ENCODE data around the gene BRIP1.

The BRIP1 gene

GRCh38 chr17:61631800-61632199 is 231.5 kb downstream of the BRIP1 start:
- CTCF ChIA-PET: interaction anchor here (0.7 to 2.1 kb wide), 4 partner anchors 10 to 232 kb away, joined by 3 to 8 read pairs (median 6); no protein-coding TSS in a partner anchor

More at GRCh38 chr17:61631800-61632199, 231.5 kb downstream of the BRIP1 start:
- no peaks in the 10 kb centered on the region for H3K4me1 ChIP-seq (ENCODE audit: control insufficient read depth, insufficient read depth, low read length)
- TF ChIP-seq ZNF266 (tag by site-specific recombination; IDR thresholded peaks at IDR 0.05; ENCODE audit: low read depth) (no peak), TRIM28 (IDR thresholded peaks at IDR 0.05; ENCODE audit: borderline replicate concordance, low read length) (no peak), GFI1B (tag by site-specific recombination; IDR thresholded peaks at IDR 0.05) (no peak), ZNF791 (tag by site-specific recombination; IDR thresholded peaks at IDR 0.05) (no peak), ZFP3 (tag by site-specific recombination; IDR thresholded peaks at IDR 0.05; ENCODE audit: low read depth) (no peak), ZNF423 (tag by site-specific recombination; IDR thresholded peaks at IDR 0.05) (no peak), ZBTB48 (tag by site-specific recombination; IDR thresholded peaks at IDR 0.05) (no peak), ZBTB44 (tag by site-specific recombination; IDR thresholded peaks at IDR 0.05) (no peak), ZNF776 (tag by site-specific recombination; IDR thresholded peaks at IDR 0.05; ENCODE audit: borderline replicate concordance) (no peak), ZNF248 (tag by site-specific recombination; IDR thresholded peaks at IDR 0.05) (no peak), ZSCAN30 (tag by site-specific recombination; IDR thresholded peaks at IDR 0.05) (no peak), ZNF623 (tag by site-specific recombination; IDR thresholded peaks at IDR 0.05) (no peak)
- TF ChIP-seq, protein P1, sequence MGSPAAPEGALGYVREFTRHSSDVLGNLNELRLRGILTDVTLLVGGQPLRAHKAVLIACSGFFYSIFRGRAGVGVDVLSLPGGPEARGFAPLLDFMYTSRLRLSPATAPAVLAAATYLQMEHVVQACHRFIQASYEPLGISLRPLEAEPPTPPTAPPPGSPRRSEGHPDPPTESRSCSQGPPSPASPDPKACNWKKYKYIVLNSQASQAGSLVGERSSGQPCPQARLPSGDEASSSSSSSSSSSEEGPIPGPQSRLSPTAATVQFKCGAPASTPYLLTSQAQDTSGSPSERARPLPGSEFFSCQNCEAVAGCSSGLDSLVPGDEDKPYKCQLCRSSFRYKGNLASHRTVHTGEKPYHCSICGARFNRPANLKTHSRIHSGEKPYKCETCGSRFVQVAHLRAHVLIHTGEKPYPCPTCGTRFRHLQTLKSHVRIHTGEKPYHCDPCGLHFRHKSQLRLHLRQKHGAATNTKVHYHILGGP (tag by site-specific recombination; IDR thresholded peaks at IDR 0.05): no peak
- no peaks in the 10 kb centered on the region; the same call in 1 of the 2 replicates for H3K9me3 ChIP-seq (ENCODE audit: control insufficient read depth, insufficient read depth, low read depth, low read length)
- H3K4me3 ChIP-seq (ENCODE audit: low read depth, low read length): no peak overlapping the region
- POLR2A ChIA-PET: no interaction called here
- no peak overlapping the region for H3K27ac ChIP-seq (ENCODE audit: extremely low read depth, low read depth, low read length)
- no peaks in the 10 kb centered on the region for H3K36me3 ChIP-seq (ENCODE audit: control insufficient read depth in 2 of 2, insufficient read depth in 1 of 2, low read length in 2 of 2)
